Mammary epithelial cell (primary cell): ENCODE measurements around the gene UBAC2.

Experiments used
- EZH2 ChIP-seq: IDR thresholded peaks from 2 replicates; pipeline ENCODE4 v1.6.1; 2012; ENCODE audit warnings: low read length, inconsistent platforms, borderline replicate concordance
- TF ChIP-seq, protein P1 (sequence below), 2 donors: IDR thresholded peaks in 1 of 2; conservative IDR thresholded peaks in 1 of 2; 2 replicates each; pipeline ENCODE4 v1.5.1; 2011 to 2012; ENCODE audit warnings: inconsistent platforms in 2 of 2, low read length in 2 of 2, mild to moderate bottlenecking in 2 of 2, control low read depth in 1 of 2, low read depth in 1 of 2; ENCODE audit not compliant: insufficient read depth in 1 of 2; ENCODE audit errors: extremely low read depth in 1 of 2

DNA sequence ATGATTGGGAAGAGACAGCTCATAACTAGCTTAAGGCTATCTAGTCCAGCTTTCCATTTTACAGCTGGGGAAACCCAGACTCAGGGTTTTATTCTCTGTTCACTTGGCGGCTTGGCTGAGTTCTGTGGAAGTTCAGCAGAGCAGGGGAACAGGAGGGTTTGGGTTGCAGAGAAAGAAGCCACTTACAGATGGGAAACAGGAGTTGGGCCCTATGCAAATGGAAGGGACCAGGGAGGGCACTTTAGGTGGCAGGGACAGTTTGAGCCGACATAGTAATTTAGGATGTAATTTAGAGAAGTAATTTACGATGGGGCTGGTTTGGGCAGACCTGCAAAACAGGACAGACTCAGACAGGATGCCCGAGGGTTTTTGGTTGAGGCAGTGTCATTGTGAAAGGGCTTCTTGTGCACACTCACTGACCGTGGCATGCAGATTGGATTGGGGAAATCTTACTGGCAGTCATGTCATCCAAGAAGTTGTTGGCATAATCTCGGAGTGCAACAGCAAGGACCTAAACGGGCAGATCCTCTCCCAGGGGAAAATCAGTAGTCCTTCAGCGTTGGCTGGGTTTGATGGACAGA is 153.8 kb downstream of the UBAC2 start:
- TF ChIP-seq, protein P1, sequence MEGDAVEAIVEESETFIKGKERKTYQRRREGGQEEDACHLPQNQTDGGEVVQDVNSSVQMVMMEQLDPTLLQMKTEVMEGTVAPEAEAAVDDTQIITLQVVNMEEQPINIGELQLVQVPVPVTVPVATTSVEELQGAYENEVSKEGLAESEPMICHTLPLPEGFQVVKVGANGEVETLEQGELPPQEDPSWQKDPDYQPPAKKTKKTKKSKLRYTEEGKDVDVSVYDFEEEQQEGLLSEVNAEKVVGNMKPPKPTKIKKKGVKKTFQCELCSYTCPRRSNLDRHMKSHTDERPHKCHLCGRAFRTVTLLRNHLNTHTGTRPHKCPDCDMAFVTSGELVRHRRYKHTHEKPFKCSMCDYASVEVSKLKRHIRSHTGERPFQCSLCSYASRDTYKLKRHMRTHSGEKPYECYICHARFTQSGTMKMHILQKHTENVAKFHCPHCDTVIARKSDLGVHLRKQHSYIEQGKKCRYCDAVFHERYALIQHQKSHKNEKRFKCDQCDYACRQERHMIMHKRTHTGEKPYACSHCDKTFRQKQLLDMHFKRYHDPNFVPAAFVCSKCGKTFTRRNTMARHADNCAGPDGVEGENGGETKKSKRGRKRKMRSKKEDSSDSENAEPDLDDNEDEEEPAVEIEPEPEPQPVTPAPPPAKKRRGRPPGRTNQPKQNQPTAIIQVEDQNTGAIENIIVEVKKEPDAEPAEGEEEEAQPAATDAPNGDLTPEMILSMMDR (conservative IDR thresholded peaks at IDR 0.05 in 1 of 2, IDR thresholded peaks at IDR 0.05 in 1 of 2; ENCODE audit: extremely low read depth in 1 of 2, insufficient read depth in 1 of 2, low read depth in 1 of 2, low read length in 2 of 2), result no peak
- TF ChIP-seq EZH2, result no peak
